MM.1S (cell line): ENCODE data around the gene ACAT2.
"Not testable (repeated sequence)": the region's sequence is repeated elsewhere in the genome, so short reads cannot be mapped to it uniquely, and the experiment has no call there.

Experiments used
- DNase-seq: peaks from one replicate; pipeline ENCODE4 v3.0.0-alpha.2; 2015
- H2AFZ ChIP-seq: fragments of 300-600 bp; sonication (generic); 2 replicates; pipeline ENCODE4 v1.6.0; 2016; ENCODE audit warnings: antibody characterized with exemption, low read length
- H3F3A ChIP-seq: fragments of 300-600 bp; sonication (generic); 2 replicates; pipeline ENCODE4 v1.6.1; 2016; ENCODE audit warnings: mild to moderate bottlenecking, antibody characterized with exemption, low read length, moderate library complexity, mixed read lengths; ENCODE audit not compliant: insufficient read depth
- H3K27ac ChIP-seq: fragments of 300-600 bp; sonication (generic); 2 replicates; pipeline ENCODE4 v1.5.1; 2016; ENCODE audit warnings: mild to moderate bottlenecking, low read length
- H3K27me3 ChIP-seq: fragments of 300-600 bp; sonication (generic); replicated peaks from 2 replicates; pipeline ENCODE4 v1.6.0; 2016; ENCODE audit warnings: low read length; ENCODE audit not compliant: insufficient read depth
- H3K36me3 ChIP-seq: fragments of 300-600 bp; sonication (generic); replicated peaks from 2 replicates; pipeline ENCODE4 v1.6.1; 2016; ENCODE audit warnings: mild to moderate bottlenecking, low read length, mixed read lengths; ENCODE audit not compliant: insufficient read depth
- H3K4me1 ChIP-seq: fragments of 300-600 bp; sonication (generic); 2 replicates; pipeline ENCODE4 v1.6.1; 2016; ENCODE audit warnings: low read length, mixed read lengths
- H3K4me2 ChIP-seq: fragments of 300-600 bp; sonication (generic); 2 replicates; pipeline ENCODE4 v1.6.0; 2016; ENCODE audit warnings: low read depth, low read length
- H3K4me3 ChIP-seq: fragments of 300-600 bp; sonication (generic); 2 replicates; pipeline ENCODE4 v1.5.1; 2016; ENCODE audit warnings: low read length, mixed read lengths
- H3K79me2 ChIP-seq: fragments of 300-600 bp; sonication (generic); 2 replicates; pipeline ENCODE4 v1.6.1; 2016; ENCODE audit warnings: mixed run types, low read length, mixed read lengths
- H3K9ac ChIP-seq: fragments of 300-600 bp; sonication (generic); 2 replicates; pipeline ENCODE4 v1.6.1; 2016; ENCODE audit warnings: low read length, mixed read lengths
- H3K9me2 ChIP-seq: fragments of 300-600 bp; sonication (generic); replicated peaks from 2 replicates; pipeline ENCODE4 v1.6.1; 2016; ENCODE audit warnings: mild to moderate bottlenecking, low read length, mixed read lengths; ENCODE audit not compliant: insufficient read depth
- H3K9me3 ChIP-seq: fragments of 300-600 bp; sonication (generic); replicated peaks from 2 replicates; pipeline ENCODE4 v1.6.1; 2016; ENCODE audit warnings: mild to moderate bottlenecking, low read length, mixed read lengths; ENCODE audit not compliant: insufficient read depth
- H4K20me1 ChIP-seq: fragments of 300-600 bp; sonication (generic); 2 replicates; pipeline ENCODE4 v1.6.1; 2016; ENCODE audit warnings: mild to moderate bottlenecking, low read length, moderate library complexity, mixed read lengths; ENCODE audit not compliant: insufficient read depth
- CTCF ChIP-seq: fragments of 300-600 bp; sonication (generic); IDR thresholded peaks from 2 replicates; pipeline ENCODE4 v1.5.1; 2016; ENCODE audit warnings: antibody characterized with exemption, low read length, mixed read lengths
- EZH2 ChIP-seq: fragments of 300-600 bp; sonication (generic); optimal IDR thresholded peaks from 2 replicates; pipeline ENCODE3; 2017; ENCODE audit warnings: low read depth, mild to moderate bottlenecking, antibody characterized with exemption, low read length, mixed read lengths
- EZH2phosphoT487 ChIP-seq: fragments of 300-600 bp; sonication (generic); IDR thresholded peaks from 2 replicates; pipeline ENCODE4 v1.6.1; 2018; ENCODE audit warnings: antibody characterized with exemption, low read length

The ACAT2 gene

GRCh38 chr6:159728531-159728964 is 33.3 kb upstream of the ACAT2 start:
- Histone ChIP-seq H3F3A (no peaks in the 10 kb centered on the region), H3K27ac (peak overlapping the region; percentile 65; the same call in 1 of the 2 replicates), H3K27me3 (no peaks in the 10 kb centered on the region), H3K9me3 (no peaks in the 10 kb centered on the region), H3K4me1 (no peaks in the 10 kb centered on the region), H3K79me2 (peaks cover 83% of the 10 kb centered on the region), H3K9ac (peak overlapping the region; percentile 81; the same call in 1 of the 2 replicates), H3K9me2 (no peaks in the 10 kb centered on the region), H3K4me3 (peak overlapping the region; percentile 75), H2AFZ (no peak overlapping the region), H3K36me3 (no peaks in the 10 kb centered on the region), H3K4me2 (peak overlapping the region; percentile 63), H4K20me1 (peaks cover 10% of the 10 kb centered on the region; the same call in 1 of the 2 replicates)
- no peak for DNase-seq
- TF ChIP-seq EZH2phosphoT487 (no peak), CTCF (no peak), EZH2 (no peak)

GRCh38 chr6:159729598-159730331 is 32.1 kb upstream of the ACAT2 start:
- no peaks in the 10 kb centered on the region for H3F3A ChIP-seq
- no peaks in the 10 kb centered on the region for H3K36me3 ChIP-seq
- no peak for TF ChIP-seq CTCF
- TF ChIP-seq EZH2phosphoT487, result no peak
- no peak for TF ChIP-seq EZH2
- H3K4me3 ChIP-seq, result peak overlapping the region; percentile 75; the same call in 1 of the 2 replicates
- no peak for DNase-seq
- no peaks in the 10 kb centered on the region for H3K9me3 ChIP-seq
- H3K79me2 ChIP-seq, result peaks cover 88% of the 10 kb centered on the region
- peak overlapping the region; percentile 63; the same call in 1 of the 2 replicates for H3K4me2 ChIP-seq
- no peak overlapping the region for H3K27ac ChIP-seq
- no peaks in the 10 kb centered on the region for H3K27me3 ChIP-seq
- H4K20me1 ChIP-seq, result peaks cover 10% of the 10 kb centered on the region; the same call in 1 of the 2 replicates
- H2AFZ ChIP-seq, result no peak overlapping the region
- no peak overlapping the region for H3K9ac ChIP-seq
- no peaks in the 10 kb centered on the region for H3K9me2 ChIP-seq
- no peaks in the 10 kb centered on the region for H3K4me1 ChIP-seq

- H3K4me3 ChIP-seq, result no peak overlapping the region
- peaks cover 88% of the 10 kb centered on the region for H3K79me2 ChIP-seq
Measured at GRCh38 chr6:159730332-159730676, 31.5 kb upstream of the ACAT2 start.

GRCh38 chr6:159732550-159732949 is 29.3 kb upstream of the ACAT2 start:
- H3K4me1 ChIP-seq, H3K9me3 ChIP-seq, H3K36me3 ChIP-seq, DNase-seq, H3K27ac ChIP-seq, H3K4me3 ChIP-seq, H2AFZ ChIP-seq, H3F3A ChIP-seq, H3K9me2 ChIP-seq, H3K27me3 ChIP-seq, H4K20me1 ChIP-seq, H3K4me2 ChIP-seq, H3K9ac ChIP-seq: not testable (repeated sequence)
- peaks cover 99% of the 10 kb centered on the region for H3K79me2 ChIP-seq

More at GRCh38 chr6:159730332-159730676, 31.5 kb upstream of the ACAT2 start:
- H3K9me2 ChIP-seq, result no peaks in the 10 kb centered on the region
- H3K27me3 ChIP-seq, result no peaks in the 10 kb centered on the region
- H3K4me2 ChIP-seq, result peak overlapping the region; percentile 63; the same call in 1 of the 2 replicates
- no peaks in the 10 kb centered on the region for H3K4me1 ChIP-seq
- peaks cover 10% of the 10 kb centered on the region; the same call in 1 of the 2 replicates for H4K20me1 ChIP-seq
- no peak overlapping the region for H2AFZ ChIP-seq
- no peak for DNase-seq
- no peaks in the 10 kb centered on the region for H3K9me3 ChIP-seq
- H3K36me3 ChIP-seq, result no peaks in the 10 kb centered on the region
- TF ChIP-seq EZH2 (no peak), EZH2phosphoT487 (no peak), CTCF (no peak)
- H3K27ac ChIP-seq, result no peak overlapping the region
- no peaks in the 10 kb centered on the region for H3F3A ChIP-seq
- H3K9ac ChIP-seq, result no peak overlapping the region

GRCh38 chr6:159733395-159733794 is 28.4 kb upstream of the ACAT2 start:
- H3K9me3 ChIP-seq, H3K9me2 ChIP-seq, H3F3A ChIP-seq, H3K9ac ChIP-seq, H3K27me3 ChIP-seq, H3K27ac ChIP-seq, H3K4me2 ChIP-seq, DNase-seq, H4K20me1 ChIP-seq, H3K36me3 ChIP-seq, H2AFZ ChIP-seq, H3K4me3 ChIP-seq, H3K4me1 ChIP-seq: not testable (repeated sequence)
- peaks cover 99% of the 10 kb centered on the region for H3K79me2 ChIP-seq
